Cardiac muscle cell (in vitro differentiated cells and primary cell): Measurements from ENCODE around the gene KRT72. TPM values are rescaled to one million over a fixed set of nuclear protein-coding genes. Genes with fewer than 3 reads are reported as not detected.
A peak's percentile ranks its signal among the peaks of the same experiment; 100 is the strongest.

ENCODE experiments used
- DNase-seq, 2 donors: peaks; one replicate each; pipeline versions ENCODE4 v3.0.0 to v3.0.0-alpha.2; 2010 to 2017; ENCODE audit warnings: low read depth in 1 of 2, low spot score in 1 of 2
- H3K27ac ChIP-seq: fragments of 200-600 bp; sonication (generic); 2 replicates; pipeline ENCODE4 v1.5.1; 2016
- H3K27me3 ChIP-seq: fragments of 200-600 bp; sonication (generic); 2 replicates; pipeline ENCODE4 v1.6.0; 2016; ENCODE audit warnings: control low read depth
- H3K36me3 ChIP-seq: fragments of 200-600 bp; sonication (generic); 2 replicates; pipeline ENCODE4 v1.5.1; 2016; ENCODE audit warnings: control low read depth
- H3K4me1 ChIP-seq: fragments of 200-600 bp; sonication (generic); 2 replicates; pipeline ENCODE4 v1.8.1; 2017; ENCODE audit warnings: low read depth, mild to moderate bottlenecking, mixed run types
- H3K4me3 ChIP-seq: fragments of 200-600 bp; sonication (generic); 2 replicates; pipeline ENCODE4 v1.5.1; 2016; ENCODE audit warnings: mild to moderate bottlenecking
- H3K9me3 ChIP-seq: fragments of 200-600 bp; sonication (generic); 2 replicates; pipeline ENCODE4 v1.5.1; 2017; ENCODE audit warnings: low read depth, mild to moderate bottlenecking, control low read depth
- CTCF ChIP-seq: IDR thresholded peaks from 2 replicates; pipeline ENCODE4 v1.5.1; 2012; ENCODE audit warnings: low read depth, mild to moderate bottlenecking, low read length
- polyA plus RNA-seq: library from polyadenylated mRNA; unstranded; fragments of >200 nt; fragmentation: Nextera tagmentation; extraction: Ambion mirVana; gene quantifications from 2 replicates; pipeline ENCODE4 v1.2.1, GENCODE V29; 2016
- total RNA-seq: library from RNA; depleted of rRNA; stranded (reverse); fragments of >200 nt; gene quantifications from 2 replicates; pipeline ENCODE4 v1.2.3, GENCODE V29; 2016

The KRT72 gene
- total and polyA plus RNA-seq, 2 experiments from 2014 or later: not detected

GRCh38 chr12:52587563-52587962, 13.7 kb downstream of the KRT72 start:
- Histone ChIP-seq H3K27me3 (peaks cover 20% of the 10 kb centered on the region), H3K4me1 (no peaks in the 10 kb centered on the region), H3K4me3 (no peak overlapping the region), H3K9me3 (no peaks in the 10 kb centered on the region), H3K27ac (no peak overlapping the region), H3K36me3 (no peaks in the 10 kb centered on the region)
- DNase-seq: no peak
- TF ChIP-seq CTCF: no peak

DNA sequence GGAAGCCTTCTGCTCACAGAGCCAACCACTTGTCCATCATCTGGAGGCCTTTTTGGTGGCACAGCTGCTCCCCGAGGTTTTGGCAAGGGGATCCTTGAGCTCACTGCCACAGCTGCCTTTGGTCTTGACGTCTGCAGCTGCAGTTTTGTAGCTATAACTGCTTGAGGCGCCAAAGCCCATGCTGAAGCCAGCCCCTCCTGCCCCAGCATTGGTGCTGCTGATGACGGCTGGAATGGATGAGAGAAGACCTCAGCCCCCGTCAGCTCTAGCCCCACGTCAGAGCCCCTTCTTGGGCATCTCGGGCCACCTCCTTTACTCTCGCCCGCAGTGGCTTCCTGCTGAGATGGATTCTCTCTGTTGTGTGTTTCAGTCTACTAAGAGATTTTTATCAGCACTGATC, 15.3 kb downstream of the KRT72 start:
- H3K36me3 ChIP-seq: no peaks in the 10 kb centered on the region
- H3K9me3 ChIP-seq: no peaks in the 10 kb centered on the region
- H3K27me3 ChIP-seq: peaks cover 27% of the 10 kb centered on the region
- TF ChIP-seq CTCF: no peak
- no peak overlapping the region for H3K4me3 ChIP-seq
- H3K27ac ChIP-seq: no peak overlapping the region
- no peaks in the 10 kb centered on the region for H3K4me1 ChIP-seq
- no peak for DNase-seq

DNA sequence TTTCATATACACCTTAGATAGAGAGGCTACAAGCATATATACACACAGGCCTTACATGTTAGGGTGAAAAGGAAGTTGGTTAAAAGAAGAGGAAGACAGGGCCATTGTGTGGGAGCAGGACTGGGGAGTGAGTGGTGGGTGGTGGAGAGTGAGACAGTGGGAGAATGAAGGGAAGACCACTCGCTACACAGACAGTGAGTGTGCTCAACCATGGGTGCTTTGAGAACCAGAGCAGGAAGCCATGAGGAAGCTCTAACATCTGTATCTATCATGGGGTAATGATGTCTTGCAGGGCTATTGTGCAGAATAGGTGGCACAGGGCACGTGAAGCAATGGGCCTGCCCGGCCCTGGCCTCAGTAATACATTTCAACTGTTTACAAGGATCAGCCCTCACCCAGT, 16.2 kb downstream of the KRT72 start:
- no peak overlapping the region for H3K27ac ChIP-seq
- peaks cover 28% of the 10 kb centered on the region for H3K27me3 ChIP-seq
- H3K4me1 ChIP-seq: no peaks in the 10 kb centered on the region
- no peak overlapping the region for H3K4me3 ChIP-seq
- no peaks in the 10 kb centered on the region for H3K9me3 ChIP-seq
- no peak for TF ChIP-seq CTCF
- H3K36me3 ChIP-seq: no peaks in the 10 kb centered on the region
- DNase-seq: no peak

DNA sequence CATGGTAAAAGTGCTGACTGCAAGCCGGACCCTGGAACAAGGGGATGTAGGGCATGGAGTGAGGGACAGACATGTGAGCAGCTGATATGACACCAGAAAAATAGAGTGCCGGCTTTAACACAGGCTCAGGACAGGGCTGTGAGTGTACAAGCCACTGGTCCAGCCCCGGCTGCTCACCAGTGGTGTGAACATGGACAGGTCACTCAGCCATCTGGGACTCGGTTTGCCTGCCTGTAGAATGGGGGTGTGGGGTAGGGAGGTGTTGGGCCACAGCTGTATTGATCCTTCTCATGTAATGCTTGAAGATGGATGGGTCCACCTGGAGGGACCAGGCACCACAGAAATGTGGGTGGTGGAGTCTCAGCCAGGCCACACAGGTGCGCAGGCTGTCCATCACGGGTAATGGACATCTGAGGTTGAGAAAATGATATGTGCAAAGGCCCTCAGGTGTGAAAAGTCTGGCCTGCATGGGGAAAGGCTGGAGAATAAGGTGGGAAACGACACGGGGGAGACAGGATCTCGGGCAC, 17.0 kb downstream of the KRT72 start:
- Histone ChIP-seq H3K27ac (no peak overlapping the region), H3K4me1 (no peaks in the 10 kb centered on the region), H3K36me3 (no peaks in the 10 kb centered on the region), H3K9me3 (no peaks in the 10 kb centered on the region), H3K4me3 (no peak overlapping the region), H3K27me3 (peaks cover 28% of the 10 kb centered on the region)
- no peak for TF ChIP-seq CTCF
- no peak for DNase-seq

GRCh38 chr12:52582971-52583456, 18.2 kb downstream of the KRT72 start:
- Histone ChIP-seq H3K4me1 (no peaks in the 10 kb centered on the region), H3K4me3 (no peak overlapping the region), H3K27ac (no peak overlapping the region), H3K36me3 (no peaks in the 10 kb centered on the region), H3K9me3 (no peaks in the 10 kb centered on the region), H3K27me3 (peaks cover 24% of the 10 kb centered on the region)
- DNase-seq: peak; percentile 71
- peak; percentile 82 for TF ChIP-seq CTCF

DNA sequence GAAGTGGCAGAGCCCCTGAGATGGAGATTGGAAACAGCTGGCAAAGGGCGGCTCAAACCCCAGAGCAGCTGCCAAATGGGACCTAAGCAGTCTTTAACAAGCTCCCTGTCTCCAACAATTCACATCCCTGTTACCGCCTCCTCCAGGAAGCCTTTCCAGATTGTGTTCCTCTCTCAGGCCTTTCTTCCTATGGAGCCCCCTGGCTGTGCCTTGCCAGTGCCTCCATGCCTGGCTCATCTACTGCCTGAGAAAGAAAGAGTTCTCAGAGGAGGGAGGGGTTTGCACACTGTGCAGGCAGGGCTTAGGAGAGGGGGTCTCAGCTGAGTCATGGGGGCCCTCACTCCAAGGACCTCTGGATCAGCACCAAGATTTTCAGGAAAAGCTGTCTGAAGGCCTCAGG, 18.8 kb downstream of the KRT72 start:
- Histone ChIP-seq H3K9me3 (no peaks in the 10 kb centered on the region), H3K36me3 (no peaks in the 10 kb centered on the region), H3K4me1 (no peaks in the 10 kb centered on the region), H3K27me3 (peaks cover 19% of the 10 kb centered on the region), H3K4me3 (no peak overlapping the region), H3K27ac (no peak overlapping the region)
- no peak for TF ChIP-seq CTCF
- DNase-seq: no peak
